HUES48 (cell line): Measurements from ENCODE around the gene NHP2.

Source experiments
- H3K27ac ChIP-seq: one replicate; pipeline ENCODE4 v1.7.0; 2013; ENCODE audit warnings: low read depth, low read length, inconsistent platforms
- H3K27me3 ChIP-seq: 2 replicates; pipeline ENCODE4 v1.6.1; 2013; ENCODE audit warnings: mild to moderate bottlenecking, low read length; ENCODE audit not compliant: control insufficient read depth, insufficient read depth
- H3K36me3 ChIP-seq: 2 replicates; pipeline ENCODE4 v1.6.1; 2013; ENCODE audit warnings: low read length; ENCODE audit not compliant: control insufficient read depth, insufficient read depth
- H3K4me1 ChIP-seq: 2 replicates; pipeline ENCODE4 v1.6.1; 2013; ENCODE audit warnings: mild to moderate bottlenecking, low read length; ENCODE audit not compliant: control insufficient read depth, insufficient read depth
- H3K4me3 ChIP-seq: 2 replicates; pipeline ENCODE4 v1.5.1; 2013; ENCODE audit warnings: mild to moderate bottlenecking, low read depth, low read length
- H3K9ac ChIP-seq: 2 replicates; pipeline ENCODE4 v1.6.1; 2013; ENCODE audit warnings: mild to moderate bottlenecking, low read depth, low read length, moderate library complexity
- H3K9me3 ChIP-seq: 2 replicates; pipeline ENCODE4 v1.6.1; 2013; ENCODE audit warnings: low read length; ENCODE audit not compliant: control insufficient read depth, insufficient read depth

NHP2 gene

GRCh38 chr5:178113141-178113787, 40.4 kb downstream of the NHP2 start, which contains the start of gene N4BP3:
Gene N4BP3 (plus strand): TSS chr5:178113532. CDS start chr5:178119584, 6,052 bp downstream.
- peak within 1 kb of the TSS; percentile 92 for H3K27ac ChIP-seq

DNA sequence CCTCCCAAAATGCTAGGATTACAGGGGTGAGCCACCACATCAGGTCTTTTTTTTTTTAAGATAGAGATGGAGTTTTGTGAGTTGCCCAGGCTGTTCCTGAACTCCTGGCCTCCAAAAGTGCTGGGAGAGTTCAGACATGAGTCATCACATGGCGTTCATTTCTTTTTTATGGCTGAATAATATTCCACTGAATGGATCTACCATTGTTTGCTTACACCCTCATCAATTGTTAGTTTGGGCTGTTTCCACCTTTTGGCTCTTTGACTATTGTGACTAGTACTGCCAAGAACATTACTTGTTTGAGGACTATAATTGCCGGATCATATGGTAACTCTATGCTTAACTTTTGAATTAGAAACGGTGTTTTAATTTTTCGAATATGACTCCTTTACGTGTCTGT, 41.1 kb downstream of the NHP2 start:
- peaks cover 26% of the 10 kb centered on the region for H3K4me1 ChIP-seq
- H3K4me3 ChIP-seq: peak overlapping the region; percentile 97
- H3K36me3 ChIP-seq: no peaks in the 10 kb centered on the region
- H3K9ac ChIP-seq: no peak overlapping the region
- H3K9me3 ChIP-seq: no peaks in the 10 kb centered on the region
- no peaks in the 10 kb centered on the region for H3K27me3 ChIP-seq
- peak overlapping the region; percentile 92 for H3K27ac ChIP-seq

More at GRCh38 chr5:178113141-178113787, 40.4 kb downstream of the NHP2 start, which contains the start of gene N4BP3:
- H3K27me3 ChIP-seq: no peaks in the 10 kb centered on the region
- H3K4me3 ChIP-seq: peak within 1 kb of the TSS; percentile 97
- H3K36me3 ChIP-seq: no peaks in the 10 kb centered on the region
- H3K9me3 ChIP-seq: no peaks in the 10 kb centered on the region
- peaks cover 26% of the 10 kb centered on the region for H3K4me1 ChIP-seq
- peak within 1 kb of the TSS; percentile 64 for H3K9ac ChIP-seq

GRCh38 chr5:178111925-178112324, 41.8 kb downstream of the NHP2 start:
- H3K4me3 ChIP-seq: no peak overlapping the region
- no peak overlapping the region for H3K9ac ChIP-seq
- no peaks in the 10 kb centered on the region for H3K9me3 ChIP-seq
- peaks cover 21% of the 10 kb centered on the region for H3K4me1 ChIP-seq
- H3K36me3 ChIP-seq: no peaks in the 10 kb centered on the region
- H3K27ac ChIP-seq: no peak overlapping the region
- H3K27me3 ChIP-seq: no peaks in the 10 kb centered on the region

- Histone ChIP-seq H3K9me3 (no peaks in the 10 kb centered on the region), H3K4me3 (no peak overlapping the region), H3K4me1 (peaks cover 9% of the 10 kb centered on the region), H3K27me3 (no peaks in the 10 kb centered on the region), H3K27ac (no peak overlapping the region), H3K9ac (no peak overlapping the region), H3K36me3 (no peaks in the 10 kb centered on the region)
Observed at GRCh38 chr5:178110511-178110910, 43.2 kb downstream of the NHP2 start.

- Histone ChIP-seq H3K27me3 (no peaks in the 10 kb centered on the region), H3K36me3 (no peaks in the 10 kb centered on the region), H3K9me3 (no peaks in the 10 kb centered on the region), H3K27ac (no peak overlapping the region), H3K4me1 (no peaks in the 10 kb centered on the region; the same call in 1 of the 2 replicates), H3K4me3 (no peak overlapping the region), H3K9ac (no peak overlapping the region)
Observed at GRCh38 chr5:178108966-178109365, 44.7 kb downstream of the NHP2 start.

DNA sequence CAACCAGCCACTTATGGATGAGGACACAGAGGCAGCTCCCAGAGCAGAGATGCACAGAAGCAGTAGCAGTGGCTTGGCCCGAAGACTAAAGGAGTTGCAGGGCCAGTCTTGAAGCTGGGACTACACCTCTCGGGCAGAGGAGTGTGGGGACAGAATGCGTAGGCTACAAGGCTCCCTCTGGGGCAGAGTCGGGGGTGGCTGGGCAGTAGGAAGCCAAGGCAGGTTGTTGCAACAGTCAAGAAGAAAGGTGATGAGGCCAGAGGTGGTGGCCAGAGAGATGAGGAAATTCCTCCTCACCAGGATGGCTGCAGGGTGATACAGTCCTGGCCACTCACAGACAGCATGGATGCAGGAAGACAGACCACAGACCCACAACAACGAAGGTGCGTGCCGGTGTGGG, 45.2 kb downstream of the NHP2 start:
- Histone ChIP-seq H3K36me3 (no peaks in the 10 kb centered on the region), H3K9ac (no peak overlapping the region), H3K4me1 (no peaks in the 10 kb centered on the region; the same call in 1 of the 2 replicates), H3K4me3 (no peak overlapping the region), H3K27me3 (no peaks in the 10 kb centered on the region), H3K27ac (no peak overlapping the region), H3K9me3 (no peaks in the 10 kb centered on the region)

DNA sequence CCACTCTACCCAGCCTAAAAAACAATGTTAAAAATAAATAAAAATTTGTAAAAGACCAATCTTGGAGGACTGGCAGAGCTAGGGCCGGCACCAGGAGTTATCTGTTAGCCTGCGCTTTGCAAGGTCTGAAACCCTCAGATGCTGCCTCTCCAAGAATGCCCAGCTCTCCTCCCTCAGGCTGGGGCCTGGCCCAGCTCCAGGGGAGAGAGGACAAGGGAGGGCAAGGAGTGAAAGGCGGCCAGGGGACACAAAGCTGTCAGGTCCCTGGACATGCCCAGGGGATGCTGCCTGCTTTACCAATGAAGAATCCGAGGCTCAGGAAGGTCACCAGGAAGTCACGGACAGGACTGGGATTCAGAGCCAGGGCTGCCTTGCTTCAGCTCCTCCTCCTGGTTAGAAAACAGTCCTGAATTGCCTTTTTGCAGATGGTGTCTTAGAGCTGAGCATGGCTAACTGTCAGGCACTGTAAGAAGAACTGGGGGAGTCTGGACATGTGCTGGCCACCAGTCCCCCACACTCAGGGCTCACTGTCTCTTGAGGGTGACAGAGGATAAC, 45.9 kb downstream of the NHP2 start:
- Histone ChIP-seq H3K27me3 (no peaks in the 10 kb centered on the region), H3K36me3 (no peaks in the 10 kb centered on the region), H3K4me1 (no peaks in the 10 kb centered on the region; the same call in 1 of the 2 replicates), H3K9ac (no peak overlapping the region), H3K9me3 (no peaks in the 10 kb centered on the region), H3K27ac (no peak overlapping the region), H3K4me3 (no peak overlapping the region)

- Histone ChIP-seq H3K4me1 (no peaks in the 10 kb centered on the region; the same call in 1 of the 2 replicates), H3K36me3 (no peaks in the 10 kb centered on the region), H3K9ac (no peak overlapping the region), H3K9me3 (no peaks in the 10 kb centered on the region), H3K27ac (no peak overlapping the region), H3K27me3 (no peaks in the 10 kb centered on the region), H3K4me3 (no peak overlapping the region)
Observed at GRCh38 chr5:178106556-178107239, 47.0 kb downstream of the NHP2 start.

- Histone ChIP-seq H3K36me3 (no peaks in the 10 kb centered on the region), H3K9me3 (no peaks in the 10 kb centered on the region), H3K4me1 (no peaks in the 10 kb centered on the region; the same call in 1 of the 2 replicates), H3K9ac (no peak overlapping the region), H3K4me3 (no peak overlapping the region), H3K27ac (no peak overlapping the region), H3K27me3 (no peaks in the 10 kb centered on the region)
Observed at GRCh38 chr5:178106086-178106485, 47.6 kb downstream of the NHP2 start.

DNA sequence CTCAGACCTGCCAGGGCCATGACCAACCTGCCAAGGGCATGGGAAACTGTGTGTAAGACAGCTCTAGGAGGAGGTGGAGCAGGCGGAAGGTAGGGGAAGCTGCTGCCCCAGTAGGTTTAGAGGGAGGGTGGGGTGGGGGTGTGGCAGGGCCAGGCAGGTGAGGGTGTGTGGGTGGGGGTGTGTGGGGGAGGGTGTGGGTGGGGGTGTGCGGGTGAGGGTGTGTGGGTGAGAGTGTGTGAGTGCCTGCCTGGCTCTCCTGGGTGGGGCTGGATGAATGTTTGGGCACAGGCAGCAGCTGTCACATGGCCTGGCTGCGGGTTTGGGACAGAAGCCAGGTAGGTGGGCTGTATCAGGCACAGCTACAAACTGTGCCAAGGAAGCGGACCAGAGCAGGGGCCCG, 49.2 kb downstream of the NHP2 start:
- H3K4me1 ChIP-seq: no peaks in the 10 kb centered on the region; the same call in 1 of the 2 replicates
- H3K27ac ChIP-seq: no peak overlapping the region
- no peaks in the 10 kb centered on the region for H3K36me3 ChIP-seq
- H3K9me3 ChIP-seq: no peaks in the 10 kb centered on the region
- no peak overlapping the region for H3K4me3 ChIP-seq
- no peak overlapping the region for H3K9ac ChIP-seq
- H3K27me3 ChIP-seq: no peaks in the 10 kb centered on the region

DNA sequence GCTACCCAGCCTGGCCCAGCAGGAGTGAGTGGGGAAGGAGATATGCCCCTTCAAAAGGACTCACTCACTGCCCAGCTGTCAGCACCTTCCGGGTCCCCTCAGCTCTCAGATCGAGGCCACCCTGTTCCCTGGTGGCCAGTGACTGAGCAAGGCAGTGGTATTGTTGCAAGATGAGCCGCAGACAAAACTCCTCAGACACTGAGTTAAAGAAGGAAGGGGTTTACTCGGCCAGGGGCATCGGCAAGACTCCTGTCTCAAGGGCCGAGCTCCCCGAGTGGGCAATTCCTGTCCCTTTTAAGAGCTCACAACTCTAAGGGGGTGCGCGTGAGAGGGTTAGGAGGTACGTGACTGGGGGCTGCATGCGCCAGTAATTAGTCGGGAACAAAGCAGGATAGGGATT, 50.1 kb downstream of the NHP2 start:
- H3K27me3 ChIP-seq: no peaks in the 10 kb centered on the region
- no peaks in the 10 kb centered on the region for H3K36me3 ChIP-seq
- no peaks in the 10 kb centered on the region for H3K9me3 ChIP-seq
- H3K4me3 ChIP-seq: no peak overlapping the region
- no peak overlapping the region for H3K27ac ChIP-seq
- no peak overlapping the region for H3K9ac ChIP-seq
- H3K4me1 ChIP-seq: no peaks in the 10 kb centered on the region; the same call in 1 of the 2 replicates
